ENCODE data around the gene PISD. TPM values are rescaled to one million over a fixed set of nuclear protein-coding genes. Genes with fewer than 3 reads are reported as not detected.
A peak's percentile ranks its signal among the peaks of the same experiment; 100 is the strongest.

Gene PISD
- total and polyA plus RNA-seq, 9 of the 15 experiments (the other 6 are each of a cell fraction or from before 2014, with no cell fraction given) = 24.5 to 65.9 (median 36.6) TPM

GRCh38 chr22:31630331-31631329, 31.4 kb downstream of the PISD start (continued):
- no peak for TF ChIP-seq TSHZ1 (CRISPR knock-in tag; IDR thresholded peaks at IDR 0.05)
- TF ChIP-seq SMC3 (conservative IDR thresholded peaks at IDR 0.05; ENCODE audit: insufficient read depth, low read depth, low read length) = no peak
- peak; percentile 56 for TF ChIP-seq L3MBTL2 (IDR thresholded peaks at IDR 0.05)
- peak; percentile 92 for TF ChIP-seq RBFOX2 (IDR thresholded peaks at IDR 0.05; ENCODE audit: low read depth, low read length)
- no peak for TF ChIP-seq PHB (CRISPR knock-in tag; IDR thresholded peaks at IDR 0.05)
- TF ChIP-seq POU5F1 (IDR thresholded peaks at IDR 0.05; ENCODE audit: borderline replicate concordance, low read depth, low read length, partially characterized antibody) = no peak
- 0 out of 2 replicates have a peak, but pooled peaks have one; percentile 22 for TF ChIP-seq ESRRA (IDR thresholded peaks at IDR 0.05; ENCODE audit: borderline replicate concordance, low read depth)
- TF ChIP-seq GTF3C2 (IDR thresholded peaks at IDR 0.05; ENCODE audit: borderline replicate concordance, extremely low read depth, insufficient read length) = no peak
- TF ChIP-seq NBN (IDR thresholded peaks at IDR 0.05; ENCODE audit: low read depth) = no peak
- TF ChIP-seq CC2D1A (IDR thresholded peaks at IDR 0.05) = no peak
- peak; percentile 79 for TF ChIP-seq SPI1 (IDR thresholded peaks at IDR 0.05; ENCODE audit: borderline replicate concordance, low read depth, low read length)
- no peak for TF ChIP-seq SMARCB1 (IDR thresholded peaks at IDR 0.05; ENCODE audit: insufficient read length, low read depth)
- peak; percentile 95 to 99 for TF ChIP-seq ETV6 (IDR thresholded peaks at IDR 0.05; ENCODE audit: borderline replicate concordance in 1 of 2, low read depth in 2 of 2, low read length in 1 of 2)
- TF ChIP-seq ETV6 (CRISPR knock-in tag; IDR thresholded peaks at IDR 0.05; ENCODE audit: borderline replicate concordance) = no peak
- TF ChIP-seq PHF8 (IDR thresholded peaks at IDR 0.05; ENCODE audit: borderline replicate concordance, low read length) = peak; percentile 63; the same call in 1 of the 2 replicates
- 0 out of 2 replicates have a peak, but pooled peaks have one; percentile 40 for TF ChIP-seq GATAD2B (IDR thresholded peaks at IDR 0.05; ENCODE audit: borderline replicate concordance)
- TF ChIP-seq ZNF232 (CRISPR knock-in tag; IDR thresholded peaks at IDR 0.05) = no peak
- TF ChIP-seq RBM39 (optimal IDR thresholded peaks at IDR 0.05; ENCODE audit: low read depth, low read length) = no peak
- no peak for TF ChIP-seq SMAD2 (IDR thresholded peaks at IDR 0.05; ENCODE audit: low read depth, low read length)
- no peak for TF ChIP-seq HMG20A (CRISPR knock-in tag; conservative IDR thresholded peaks at IDR 0.05)
